GM13976 (cell line): ENCODE measurements around the gene IMPG2.

Experiments
- DNase-seq: peaks from one replicate; pipeline ENCODE4 v3.0.0; 2012; ENCODE audit warnings: low spot score
- in situ Hi-C: fragments of 300-500 bp; cut with MboI; formaldehyde crosslinking; loops from one replicate; pipeline ENCODE4 v1.12.0; 2022; ENCODE audit warnings: low sequenced_read_pairs, mixed read lengths, inconsistent platforms; ENCODE audit not compliant: unreplicated experiment
- TF ChIP-seq, protein P1 (sequence below): IDR thresholded peaks from 2 replicates; pipeline ENCODE4 v1.5.1; 2012; ENCODE audit warnings: borderline replicate concordance, mild to moderate bottlenecking; ENCODE audit not compliant: insufficient read depth; ENCODE audit errors: extremely low read depth, missing control alignments, control extremely low read depth

Gene IMPG2

DNA sequence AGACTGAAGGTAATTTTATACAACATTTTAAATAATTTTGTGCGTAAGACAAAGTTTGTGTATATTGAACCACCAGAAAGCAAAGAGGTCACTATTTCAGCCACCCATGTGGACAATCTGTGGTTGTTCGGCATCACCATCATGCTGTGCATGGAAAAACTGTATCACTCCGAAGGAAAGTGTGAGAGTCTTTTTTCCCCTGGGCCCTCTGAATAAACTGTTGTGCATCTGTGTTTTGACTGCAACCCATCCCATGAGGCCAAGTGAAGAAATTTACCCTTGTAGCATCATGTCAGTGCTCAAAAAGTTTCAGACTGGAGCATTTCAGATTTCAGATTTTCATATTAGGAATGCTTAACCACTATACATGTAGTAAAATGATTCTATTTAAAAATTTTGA is 85.3 kb downstream of the IMPG2 start:
- no peak for DNase-seq
- in situ Hi-C loops = no loop called here

DNA sequence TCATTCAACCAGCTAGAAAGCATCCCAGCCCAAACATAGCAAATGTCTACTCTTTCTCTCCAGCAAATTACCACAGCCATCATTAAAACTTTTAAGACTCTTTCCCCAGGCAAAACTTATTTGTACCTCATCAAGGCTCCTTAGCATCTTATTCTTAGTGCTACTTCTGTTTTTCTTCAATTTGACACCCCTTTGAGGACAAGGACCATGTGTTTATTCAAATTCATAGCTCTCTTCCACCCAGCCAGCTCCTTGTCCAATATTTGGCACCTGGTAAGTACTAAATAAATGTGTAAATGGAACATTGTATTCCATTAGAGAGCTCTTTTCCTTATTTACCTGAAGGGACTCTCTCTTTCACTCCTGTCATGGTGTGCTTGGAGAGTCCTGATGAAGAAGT is 89.8 kb downstream of the IMPG2 start:
- no peak for DNase-seq
- in situ Hi-C loops = no loop called here
- TF ChIP-seq, protein P1, sequence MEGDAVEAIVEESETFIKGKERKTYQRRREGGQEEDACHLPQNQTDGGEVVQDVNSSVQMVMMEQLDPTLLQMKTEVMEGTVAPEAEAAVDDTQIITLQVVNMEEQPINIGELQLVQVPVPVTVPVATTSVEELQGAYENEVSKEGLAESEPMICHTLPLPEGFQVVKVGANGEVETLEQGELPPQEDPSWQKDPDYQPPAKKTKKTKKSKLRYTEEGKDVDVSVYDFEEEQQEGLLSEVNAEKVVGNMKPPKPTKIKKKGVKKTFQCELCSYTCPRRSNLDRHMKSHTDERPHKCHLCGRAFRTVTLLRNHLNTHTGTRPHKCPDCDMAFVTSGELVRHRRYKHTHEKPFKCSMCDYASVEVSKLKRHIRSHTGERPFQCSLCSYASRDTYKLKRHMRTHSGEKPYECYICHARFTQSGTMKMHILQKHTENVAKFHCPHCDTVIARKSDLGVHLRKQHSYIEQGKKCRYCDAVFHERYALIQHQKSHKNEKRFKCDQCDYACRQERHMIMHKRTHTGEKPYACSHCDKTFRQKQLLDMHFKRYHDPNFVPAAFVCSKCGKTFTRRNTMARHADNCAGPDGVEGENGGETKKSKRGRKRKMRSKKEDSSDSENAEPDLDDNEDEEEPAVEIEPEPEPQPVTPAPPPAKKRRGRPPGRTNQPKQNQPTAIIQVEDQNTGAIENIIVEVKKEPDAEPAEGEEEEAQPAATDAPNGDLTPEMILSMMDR = no peak

More for the DNA sequence above, 85.3 kb downstream of the IMPG2 start:
- TF ChIP-seq, protein P1 = no peak

DNA sequence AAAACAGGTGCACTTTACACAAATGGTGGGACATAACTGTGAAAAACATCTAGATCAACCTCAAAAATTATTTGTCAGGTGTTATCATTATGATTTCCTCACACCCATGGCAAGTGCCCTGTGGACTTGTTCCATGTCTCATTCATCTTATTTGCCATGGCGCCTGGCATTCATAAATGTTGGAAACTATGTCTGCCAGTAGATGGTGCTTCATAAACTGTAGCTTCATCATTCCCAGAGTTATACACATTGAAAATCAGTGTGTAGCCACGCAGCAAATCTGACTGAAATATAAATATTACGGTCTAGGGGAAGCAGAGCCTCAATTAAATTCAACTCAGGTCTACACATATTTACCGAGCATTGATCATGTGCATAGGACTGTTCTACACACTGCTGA is 90.7 kb downstream of the IMPG2 start:
- TF ChIP-seq, protein P1 = no peak
- no peak for DNase-seq
- in situ Hi-C loops = no loop called here

DNA sequence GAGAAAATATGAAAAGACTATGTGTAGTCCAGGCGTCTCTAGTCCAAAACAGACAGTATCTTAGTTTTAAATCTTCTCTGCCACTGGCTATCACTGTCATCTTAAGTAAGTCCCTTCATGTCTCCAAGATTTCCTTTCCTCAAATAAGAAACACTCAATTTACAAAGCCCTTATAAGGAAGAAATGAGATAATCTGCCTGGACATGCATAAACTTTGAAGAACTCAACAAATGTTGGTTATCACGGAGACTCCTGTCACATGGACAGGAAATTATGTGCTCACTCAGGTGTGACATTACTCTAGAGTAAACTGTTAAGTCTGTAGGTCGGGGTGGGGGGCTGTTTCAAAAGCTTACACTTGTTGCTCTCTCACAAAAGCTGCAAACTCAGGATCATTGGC is 91.9 kb downstream of the IMPG2 start:
- TF ChIP-seq, protein P1 = no peak
- in situ Hi-C loops = no loop called here
- DNase-seq = no peak

DNA sequence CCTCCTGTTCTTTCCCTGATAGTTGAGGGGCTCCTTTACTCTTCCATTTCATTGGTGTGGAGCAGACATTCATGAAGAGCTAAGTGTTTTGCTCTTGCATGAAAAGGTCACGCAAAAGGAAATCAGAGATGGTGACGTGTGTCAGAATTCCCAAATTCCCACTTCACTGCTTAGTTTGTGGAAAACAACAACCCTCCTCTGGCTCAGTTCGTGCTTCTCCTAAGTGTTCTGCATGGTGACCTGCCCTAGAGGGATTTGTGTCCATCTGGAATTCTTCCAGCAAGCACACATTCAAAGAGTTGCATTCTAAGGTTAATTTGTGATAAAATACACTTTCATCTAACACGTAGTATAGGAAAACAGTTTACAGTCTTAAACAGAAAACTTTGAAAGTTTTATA is 95.6 kb downstream of the IMPG2 start:
- no peak for DNase-seq
- in situ Hi-C loops = no loop called here
- TF ChIP-seq, protein P1 = no peak

DNA sequence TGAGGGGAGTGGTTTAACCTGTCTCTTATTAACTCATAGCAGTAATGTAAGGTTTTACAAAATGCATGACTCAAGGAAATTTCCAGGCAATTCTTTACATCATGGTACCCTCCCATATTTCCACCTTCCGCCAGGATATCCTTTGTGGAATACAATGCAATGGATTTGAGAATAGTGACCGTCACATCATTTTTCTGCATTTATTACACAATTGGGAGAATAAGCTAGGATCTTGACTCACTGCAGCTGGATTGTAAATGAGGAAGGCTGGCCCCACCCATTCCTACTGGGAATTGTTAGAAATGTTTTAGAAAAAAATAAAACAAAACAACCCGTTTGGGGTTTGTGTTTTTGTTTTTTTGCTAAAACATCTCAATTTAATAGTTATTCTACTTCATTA is 97.4 kb downstream of the IMPG2 start:
- TF ChIP-seq, protein P1 = no peak
- in situ Hi-C loops = no loop called here
- DNase-seq = no peak

DNA sequence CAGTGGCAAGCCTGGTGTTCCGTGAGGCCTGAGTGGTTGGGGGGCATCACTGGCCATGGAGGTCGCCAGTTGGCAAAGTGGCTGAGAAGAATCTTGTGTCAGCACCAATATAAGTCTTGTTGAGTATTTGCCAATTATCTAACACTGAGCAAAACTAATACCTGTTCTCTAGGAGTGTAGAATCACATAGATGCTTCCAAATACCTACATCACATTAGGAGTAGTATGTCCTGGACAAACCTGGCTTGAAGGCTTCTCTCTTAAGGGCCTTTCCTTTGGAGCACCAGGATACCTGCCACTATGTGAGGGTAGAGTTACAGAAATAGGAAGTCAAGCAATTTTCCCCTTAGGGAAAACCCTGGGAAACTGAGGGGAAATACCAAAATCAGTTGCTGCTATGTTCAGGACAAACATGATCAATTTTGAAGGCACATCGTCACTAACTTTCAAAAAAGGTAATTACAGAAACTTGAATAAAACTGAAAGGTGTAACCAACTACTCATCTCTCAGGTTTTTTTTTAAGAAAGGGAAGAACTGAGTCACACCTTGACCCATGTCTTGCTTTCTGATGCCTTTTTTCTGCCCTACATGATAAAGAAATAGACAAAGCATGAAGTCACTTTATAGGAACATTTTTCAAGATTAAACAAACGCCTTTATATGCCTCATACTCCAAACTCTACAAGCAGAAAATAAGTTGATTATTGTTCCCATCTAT is 100.4 kb downstream of the IMPG2 start:
- TF ChIP-seq, protein P1 = no peak
- in situ Hi-C loops = no loop called here
- DNase-seq = no peak
